HT-29 (cell line): ENCODE results near the gene SP6. TPM values are rescaled to one million over a fixed set of nuclear protein-coding genes. Genes with fewer than 3 reads are reported as not detected.

Source experiments
- total RNA-seq: library from RNA; depleted of rRNA; stranded (reverse); fragments of >200 nt; shearing (Covaris generic); gene quantifications from 2 replicates; pipeline ENCODE4 v1.2.3, GENCODE V29; 2014; rRNA removed

Gene SP6
- total RNA-seq, 1 experiment from 2014 or later, result 12.5 TPM

Other genes with a start within 250 kb of the SP6 start
- 219 and 232 TPM in 2 replicates for gene KPNB1, start 201.2 kb downstream of the SP6 start, total RNA-seq
- gene TBKBP1, start 157.0 kb downstream of the SP6 start, total RNA-seq, result 0.18 and 0.20 TPM in 2 replicates
- not detected in 2 replicates for gene TBX21, start 117.9 kb downstream of the SP6 start, total RNA-seq
- 18.7 and 21.6 TPM in 2 replicates for gene OSBPL7, start 29.4 kb downstream of the SP6 start, total RNA-seq
- gene MRPL10, start 19.6 kb downstream of the SP6 start, total RNA-seq, result 47.6 and 52.9 TPM in 2 replicates
- 0.10 TPM in 1 of 2 replicates, not detected in the other for gene LRRC46, start 19.5 kb downstream of the SP6 start, total RNA-seq
- gene SCRN2, start 9.9 kb downstream of the SP6 start, total RNA-seq, result 27.3 and 29.2 TPM in 2 replicates
- 6.5 and 7.9 TPM in 2 replicates for gene SP2, start 45.1 kb upstream of the SP6 start, total RNA-seq
- gene PNPO, start 90.4 kb upstream of the SP6 start, total RNA-seq, result 26.4 and 28.4 TPM in 2 replicates
- 54.3 and 59.6 TPM in 2 replicates for gene PRR15L, start 106.7 kb upstream of the SP6 start, total RNA-seq
- 132 and 142 TPM in 2 replicates for gene CDK5RAP3, start 120.0 kb upstream of the SP6 start, total RNA-seq
- gene COPZ2, start 186.6 kb upstream of the SP6 start, total RNA-seq, result 0.89 and 4.2 TPM in 2 replicates
- 38.1 and 39.5 TPM in 2 replicates for gene NFE2L1, start 197.2 kb upstream of the SP6 start, total RNA-seq